Keratinocyte (primary cell): Measurements from ENCODE around the gene SLF1.

Experiments used
- EZH2 ChIP-seq: IDR thresholded peaks from one replicate; pipeline ENCODE4 v1.6.1; 2012; ENCODE audit warnings: inconsistent platforms, mild to moderate bottlenecking, low read length, moderate library complexity
- TF ChIP-seq, protein P1 (sequence below), 3 experiments: IDR thresholded peaks in 1 of 3; conservative IDR thresholded peaks in 1 of 3; optimal IDR thresholded peaks in 1 of 3; 2 replicates in 2 of 3; 3 replicates in 1 of 3; pipeline versions ENCODE3 to v1.5.1; 2011; ENCODE audit warnings: low read length in 3 of 3, mild to moderate bottlenecking in 3 of 3, moderate library complexity in 2 of 3, control low read depth in 1 of 3, inconsistent platforms in 1 of 3; ENCODE audit not compliant: insufficient read depth in 2 of 3; ENCODE audit errors: extremely low read depth in 1 of 3

DNA sequence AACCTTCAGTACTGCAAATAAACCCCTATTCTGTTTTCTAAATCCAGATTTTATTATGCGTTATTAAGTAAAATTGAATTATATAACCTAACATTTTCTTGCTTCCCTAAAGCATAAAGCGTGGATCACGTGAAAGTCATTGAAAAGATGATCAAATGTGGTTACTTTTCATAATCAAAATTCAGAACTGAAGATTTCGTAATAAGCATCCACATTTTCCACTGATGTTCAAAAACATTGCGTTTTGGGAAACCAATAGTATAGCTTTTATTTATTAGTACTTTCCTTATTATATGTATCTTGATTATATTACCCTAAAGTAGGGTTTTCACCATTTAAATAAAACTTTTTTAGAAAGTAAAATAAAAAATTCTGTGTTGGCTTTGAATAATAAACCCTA is 1.8 kb downstream of the SLF1 start:
- TF ChIP-seq, protein P1, sequence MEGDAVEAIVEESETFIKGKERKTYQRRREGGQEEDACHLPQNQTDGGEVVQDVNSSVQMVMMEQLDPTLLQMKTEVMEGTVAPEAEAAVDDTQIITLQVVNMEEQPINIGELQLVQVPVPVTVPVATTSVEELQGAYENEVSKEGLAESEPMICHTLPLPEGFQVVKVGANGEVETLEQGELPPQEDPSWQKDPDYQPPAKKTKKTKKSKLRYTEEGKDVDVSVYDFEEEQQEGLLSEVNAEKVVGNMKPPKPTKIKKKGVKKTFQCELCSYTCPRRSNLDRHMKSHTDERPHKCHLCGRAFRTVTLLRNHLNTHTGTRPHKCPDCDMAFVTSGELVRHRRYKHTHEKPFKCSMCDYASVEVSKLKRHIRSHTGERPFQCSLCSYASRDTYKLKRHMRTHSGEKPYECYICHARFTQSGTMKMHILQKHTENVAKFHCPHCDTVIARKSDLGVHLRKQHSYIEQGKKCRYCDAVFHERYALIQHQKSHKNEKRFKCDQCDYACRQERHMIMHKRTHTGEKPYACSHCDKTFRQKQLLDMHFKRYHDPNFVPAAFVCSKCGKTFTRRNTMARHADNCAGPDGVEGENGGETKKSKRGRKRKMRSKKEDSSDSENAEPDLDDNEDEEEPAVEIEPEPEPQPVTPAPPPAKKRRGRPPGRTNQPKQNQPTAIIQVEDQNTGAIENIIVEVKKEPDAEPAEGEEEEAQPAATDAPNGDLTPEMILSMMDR (optimal IDR thresholded peaks at IDR 0.05 in 1 of 3, IDR thresholded peaks at IDR 0.05 in 1 of 3, conservative IDR thresholded peaks at IDR 0.05 in 1 of 3; ENCODE audit: extremely low read depth in 1 of 3, insufficient read depth in 2 of 3, low read length in 3 of 3) = no peak
- TF ChIP-seq EZH2 = no peak
